ENCODE measurements around the gene RSPO3.
"Not testable (repeated sequence)": the region's sequence is repeated elsewhere in the genome, so short reads cannot be mapped to it uniquely, and the experiment has no call there.

RSPO3 gene

DNA sequence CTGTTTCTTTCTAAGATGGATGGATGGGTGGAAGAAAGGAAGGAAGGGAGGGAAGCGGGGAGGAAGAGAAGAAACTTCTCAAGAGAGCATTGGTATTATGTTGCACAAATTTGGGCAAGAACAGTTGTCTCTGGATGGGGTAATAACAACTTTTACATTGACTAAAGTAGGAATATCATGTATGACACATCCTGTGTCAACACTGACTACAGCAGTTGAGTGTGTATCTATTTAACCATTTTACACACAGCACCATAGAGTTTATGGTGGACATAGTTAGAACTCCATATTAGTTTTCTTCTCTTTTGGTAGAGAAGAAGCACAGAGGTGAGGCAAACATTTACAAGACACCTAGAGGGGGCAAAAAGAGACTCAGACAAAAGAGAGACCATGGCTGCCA, 103.9 kb downstream of the RSPO3 start:
- H3K4me2 ChIP-seq (ENCODE audit: low read length) = no peak overlapping the region
- H3K9ac ChIP-seq (ENCODE audit: low read length) = no peak overlapping the region
- H2AFZ ChIP-seq (ENCODE audit: low read length) = no peak overlapping the region
- no peaks in the 10 kb centered on the region for H4K20me1 ChIP-seq (ENCODE audit: insufficient read depth, low read length)
- no peaks in the 10 kb centered on the region for H3K79me2 ChIP-seq (ENCODE audit: insufficient read depth, low read length)
- no peaks in the 10 kb centered on the region for H3F3A ChIP-seq (ENCODE audit: insufficient read depth, low read length)
- H3K27ac ChIP-seq (ENCODE audit: low read depth, low read length, poor library complexity, severe bottlenecking) = no peak overlapping the region
- no peaks in the 10 kb centered on the region for H3K36me3 ChIP-seq (ENCODE audit: insufficient read depth, low read length)
- no peaks in the 10 kb centered on the region for H3K27me3 ChIP-seq (ENCODE audit: insufficient read depth, low read length)
- H3K4me3 ChIP-seq (ENCODE audit: low read depth, low read length, poor library complexity, severe bottlenecking) = no peak overlapping the region
- H3K9me2 ChIP-seq (ENCODE audit: low read depth, low read length) = no peaks in the 10 kb centered on the region
- no peaks in the 10 kb centered on the region for H3K4me1 ChIP-seq (ENCODE audit: insufficient read depth, low read length, severe bottlenecking)
- TF ChIP-seq, protein P1, sequence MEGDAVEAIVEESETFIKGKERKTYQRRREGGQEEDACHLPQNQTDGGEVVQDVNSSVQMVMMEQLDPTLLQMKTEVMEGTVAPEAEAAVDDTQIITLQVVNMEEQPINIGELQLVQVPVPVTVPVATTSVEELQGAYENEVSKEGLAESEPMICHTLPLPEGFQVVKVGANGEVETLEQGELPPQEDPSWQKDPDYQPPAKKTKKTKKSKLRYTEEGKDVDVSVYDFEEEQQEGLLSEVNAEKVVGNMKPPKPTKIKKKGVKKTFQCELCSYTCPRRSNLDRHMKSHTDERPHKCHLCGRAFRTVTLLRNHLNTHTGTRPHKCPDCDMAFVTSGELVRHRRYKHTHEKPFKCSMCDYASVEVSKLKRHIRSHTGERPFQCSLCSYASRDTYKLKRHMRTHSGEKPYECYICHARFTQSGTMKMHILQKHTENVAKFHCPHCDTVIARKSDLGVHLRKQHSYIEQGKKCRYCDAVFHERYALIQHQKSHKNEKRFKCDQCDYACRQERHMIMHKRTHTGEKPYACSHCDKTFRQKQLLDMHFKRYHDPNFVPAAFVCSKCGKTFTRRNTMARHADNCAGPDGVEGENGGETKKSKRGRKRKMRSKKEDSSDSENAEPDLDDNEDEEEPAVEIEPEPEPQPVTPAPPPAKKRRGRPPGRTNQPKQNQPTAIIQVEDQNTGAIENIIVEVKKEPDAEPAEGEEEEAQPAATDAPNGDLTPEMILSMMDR (IDR thresholded peaks at IDR 0.05; ENCODE audit: low read length) = no peak
- TF ChIP-seq EZH2 (IDR thresholded peaks at IDR 0.05; ENCODE audit: borderline replicate concordance, low read length) = no peak
- no peaks in the 10 kb centered on the region for H3K9me3 ChIP-seq (ENCODE audit: low read length)

DNA sequence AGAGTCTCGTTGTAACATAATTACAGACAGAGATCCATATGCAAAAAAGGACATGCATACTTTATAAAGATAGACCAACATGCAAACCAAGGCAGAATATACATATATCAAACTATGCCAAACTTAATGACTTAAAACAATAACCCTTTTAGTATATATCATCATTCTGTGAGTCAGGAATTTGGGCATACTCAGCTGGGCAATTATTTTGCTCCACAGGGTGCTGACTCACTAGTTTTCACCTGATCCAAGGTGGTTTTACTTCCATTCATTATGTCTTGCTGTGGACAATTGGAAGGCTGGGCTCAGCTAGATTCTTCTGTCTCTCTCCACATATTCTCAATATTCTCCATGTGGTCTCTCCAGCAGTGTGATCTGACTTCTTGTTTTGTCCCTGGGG, 107.0 kb downstream of the RSPO3 start:
- Histone ChIP-seq H3K27me3 (ENCODE audit: insufficient read depth, low read length) (no peaks in the 10 kb centered on the region), H3K9me3 (ENCODE audit: low read length) (no peaks in the 10 kb centered on the region), H3K79me2 (ENCODE audit: insufficient read depth, low read length) (no peaks in the 10 kb centered on the region), H3F3A (ENCODE audit: insufficient read depth, low read length) (no peaks in the 10 kb centered on the region), H3K9me2 (ENCODE audit: low read depth, low read length) (no peaks in the 10 kb centered on the region), H3K4me1 (ENCODE audit: insufficient read depth, low read length, severe bottlenecking) (no peaks in the 10 kb centered on the region), H3K36me3 (ENCODE audit: insufficient read depth, low read length) (no peaks in the 10 kb centered on the region), H3K27ac (ENCODE audit: low read depth, low read length, poor library complexity, severe bottlenecking) (no peak overlapping the region), H3K9ac (ENCODE audit: low read length) (no peak overlapping the region), H4K20me1 (ENCODE audit: insufficient read depth, low read length) (no peaks in the 10 kb centered on the region), H3K4me3 (ENCODE audit: low read depth, low read length, poor library complexity, severe bottlenecking) (no peak overlapping the region), H2AFZ (ENCODE audit: low read length) (no peak overlapping the region), H3K4me2 (ENCODE audit: low read length) (no peak overlapping the region)
- TF ChIP-seq, protein P1 (IDR thresholded peaks at IDR 0.05; ENCODE audit: low read length) = no peak
- no peak for TF ChIP-seq EZH2 (IDR thresholded peaks at IDR 0.05; ENCODE audit: borderline replicate concordance, low read length)

DNA sequence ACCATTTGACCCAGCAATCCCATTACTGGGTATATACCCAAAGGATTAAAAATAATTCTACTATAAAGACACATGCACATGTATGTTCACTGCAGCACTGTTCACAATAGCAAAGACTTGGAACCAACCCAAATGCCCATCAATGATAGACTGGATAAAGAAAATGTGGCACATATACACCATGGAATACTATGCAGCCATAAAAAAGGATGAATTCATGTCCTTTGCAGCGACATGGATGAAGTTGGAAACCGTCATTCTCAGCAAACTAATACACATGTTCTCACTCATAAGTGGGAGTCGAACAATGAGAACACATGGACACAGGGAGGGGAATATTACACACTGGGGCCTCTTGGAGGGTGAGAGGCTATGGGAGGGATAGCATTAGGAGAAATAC, 115.3 kb downstream of the RSPO3 start:
- H3K4me3 ChIP-seq (ENCODE audit: low read depth, low read length, poor library complexity, severe bottlenecking); H3K9me2 ChIP-seq (ENCODE audit: low read depth, low read length); H3F3A ChIP-seq (ENCODE audit: insufficient read depth, low read length); H3K79me2 ChIP-seq (ENCODE audit: insufficient read depth, low read length); H3K27ac ChIP-seq (ENCODE audit: low read depth, low read length, poor library complexity, severe bottlenecking); H3K27me3 ChIP-seq (ENCODE audit: insufficient read depth, low read length); H2AFZ ChIP-seq (ENCODE audit: low read length); H3K9me3 ChIP-seq (ENCODE audit: low read length); H4K20me1 ChIP-seq (ENCODE audit: insufficient read depth, low read length); H3K4me1 ChIP-seq (ENCODE audit: insufficient read depth, low read length, severe bottlenecking); H3K9ac ChIP-seq (ENCODE audit: low read length); H3K4me2 ChIP-seq (ENCODE audit: low read length); H3K36me3 ChIP-seq (ENCODE audit: insufficient read depth, low read length): not testable (repeated sequence)

DNA sequence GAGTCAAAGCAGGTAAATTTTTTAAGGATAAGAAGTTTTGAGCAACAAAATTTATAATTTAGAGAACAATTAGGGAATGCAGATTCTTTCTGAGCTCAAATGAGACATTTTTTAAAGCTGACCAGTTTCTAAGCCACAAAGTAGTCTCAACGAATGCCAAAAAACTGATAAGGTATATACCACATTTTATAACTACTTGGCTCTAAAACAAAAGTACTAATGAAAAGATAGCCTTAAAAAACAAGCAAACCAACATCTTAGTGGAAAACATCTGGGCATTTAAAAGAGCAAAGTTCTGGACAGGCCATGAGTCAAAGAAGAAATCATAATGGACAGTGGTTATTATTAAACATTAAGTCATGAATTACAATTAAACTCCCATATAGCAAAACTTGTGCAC, 125.0 kb downstream of the RSPO3 start:
- no peak overlapping the region for H3K4me3 ChIP-seq (ENCODE audit: low read depth, low read length, poor library complexity, severe bottlenecking)
- TF ChIP-seq, protein P1 (IDR thresholded peaks at IDR 0.05; ENCODE audit: low read length) = no peak
- no peak for TF ChIP-seq EZH2 (IDR thresholded peaks at IDR 0.05; ENCODE audit: borderline replicate concordance, low read length)
- H3K9me2 ChIP-seq (ENCODE audit: low read depth, low read length) = no peaks in the 10 kb centered on the region
- no peaks in the 10 kb centered on the region for H3F3A ChIP-seq (ENCODE audit: insufficient read depth, low read length)
- H3K27ac ChIP-seq (ENCODE audit: low read depth, low read length, poor library complexity, severe bottlenecking) = no peak overlapping the region
- no peaks in the 10 kb centered on the region for H3K4me1 ChIP-seq (ENCODE audit: insufficient read depth, low read length, severe bottlenecking)
- H3K79me2 ChIP-seq (ENCODE audit: insufficient read depth, low read length) = no peaks in the 10 kb centered on the region
- H3K4me2 ChIP-seq (ENCODE audit: low read length) = no peak overlapping the region
- no peaks in the 10 kb centered on the region for H4K20me1 ChIP-seq (ENCODE audit: insufficient read depth, low read length)
- H3K27me3 ChIP-seq (ENCODE audit: insufficient read depth, low read length) = no peaks in the 10 kb centered on the region
- H3K9me3 ChIP-seq (ENCODE audit: low read length) = no peaks in the 10 kb centered on the region
- H3K36me3 ChIP-seq (ENCODE audit: insufficient read depth, low read length) = no peaks in the 10 kb centered on the region
- no peak overlapping the region for H2AFZ ChIP-seq (ENCODE audit: low read length)
- no peak overlapping the region for H3K9ac ChIP-seq (ENCODE audit: low read length)
